Stimulated activated CD4-positive, alpha-beta T cell treated with anti-CD3 and anti-CD28 coated beads, TNF-alpha, amount 100 ng/mL, for 4 hours (primary cell): ENCODE data around the gene FXYD6.

Experiments
- DNase-seq, 3 experiments: peaks; one replicate each; pipeline ENCODE4 v3.0.0-alpha.2; 2020; ENCODE audit warnings: low read depth in 3 of 3

Gene FXYD6

DNA sequence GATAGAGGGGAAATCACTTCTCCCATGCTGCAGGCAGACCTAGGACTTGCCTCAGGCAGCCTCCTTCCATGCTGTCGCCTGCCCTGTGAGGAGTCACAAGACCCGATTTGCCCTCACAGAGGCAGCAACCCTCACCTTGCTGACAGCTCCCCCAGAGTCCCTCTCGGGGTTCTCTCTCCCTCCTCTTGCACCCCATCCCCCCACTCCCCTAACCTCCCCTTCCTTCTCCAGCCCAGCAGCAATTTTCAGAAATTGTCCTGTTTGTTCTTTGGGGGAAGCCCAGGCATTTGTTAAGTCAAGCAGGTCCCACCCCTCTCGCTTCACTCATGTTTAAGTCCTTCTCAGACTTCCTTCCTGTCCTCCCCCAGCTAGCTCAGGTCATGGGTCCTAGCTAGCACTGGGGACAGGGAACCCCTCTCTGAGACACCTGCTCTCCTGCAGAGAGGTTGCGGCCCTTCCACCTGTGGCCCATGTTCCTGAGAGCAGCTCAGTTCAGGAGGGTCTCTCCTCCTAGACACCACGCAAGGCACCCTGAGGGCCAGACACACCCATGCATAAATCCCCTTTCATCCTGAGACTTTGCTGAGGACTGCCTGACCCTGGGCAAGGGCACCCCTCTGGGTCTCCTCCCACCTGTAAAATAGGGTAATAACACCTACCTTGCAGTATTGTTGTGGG lies 45.6 kb downstream of the FXYD6 start:
- DNase-seq, result no peak

DNA sequence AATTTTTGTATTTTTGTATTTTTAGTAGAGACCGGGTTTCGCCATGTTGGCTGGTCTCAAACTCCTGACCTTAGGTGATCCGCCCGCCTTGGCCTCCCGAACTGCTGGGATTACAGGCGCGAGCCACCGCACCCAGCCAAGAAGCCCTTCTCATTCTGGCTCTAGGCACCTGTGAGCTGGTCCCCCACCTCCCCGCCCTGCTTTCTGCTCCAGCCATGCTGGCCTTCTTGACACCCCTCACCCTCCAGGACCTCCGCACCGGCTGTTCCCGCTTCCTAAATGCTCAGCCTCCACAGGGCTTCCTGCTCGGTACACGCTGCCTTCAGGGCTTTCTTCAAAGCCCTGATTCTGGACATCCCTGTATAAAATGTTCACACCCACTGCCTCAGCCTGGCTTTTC lies 46.4 kb downstream of the FXYD6 start:
- DNase-seq, result no peak

- no peak for DNase-seq
These were observed 47.1 kb downstream of the FXYD6 start for GRCh38 chr11:117829369-117829725.

DNA sequence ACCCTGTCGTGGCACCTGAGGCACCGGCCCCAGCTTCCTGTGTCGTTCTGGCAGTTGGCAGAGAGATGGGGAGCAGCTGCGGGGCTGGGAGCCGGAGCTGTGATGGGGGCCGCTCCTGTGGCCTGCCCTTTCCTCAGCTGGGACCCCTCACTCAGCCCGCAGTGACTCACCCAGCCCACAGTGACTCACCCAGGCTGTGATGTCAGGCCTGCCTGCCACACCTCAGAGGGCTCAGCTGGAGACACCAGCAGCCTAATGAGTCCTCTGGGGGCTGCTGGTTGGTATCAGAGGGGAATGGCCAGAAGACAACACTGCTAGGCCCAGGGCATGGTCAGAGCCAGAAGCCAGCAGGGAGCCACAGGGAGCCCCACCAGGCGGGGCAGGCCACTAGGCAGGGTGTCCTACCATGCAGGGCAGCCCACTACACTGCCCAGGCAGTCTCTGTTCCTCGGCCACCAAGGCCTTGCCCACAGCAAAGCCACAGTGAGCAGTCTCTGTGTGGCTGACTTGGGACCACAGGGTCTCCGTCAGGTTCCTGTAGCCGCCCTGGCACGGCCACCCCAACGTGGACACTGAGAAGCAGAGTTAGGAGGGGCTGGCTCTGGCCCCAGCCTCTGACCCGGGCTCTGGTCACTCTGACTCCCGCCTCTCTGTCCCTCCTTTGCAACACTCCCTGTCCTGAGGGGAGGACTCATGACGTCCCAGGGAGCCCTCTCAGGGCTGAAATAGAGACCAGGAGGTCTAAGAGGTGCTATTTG lies 47.7 kb downstream of the FXYD6 start:
- DNase-seq, result peak; percentile 50 to 89 (median 84)

DNA sequence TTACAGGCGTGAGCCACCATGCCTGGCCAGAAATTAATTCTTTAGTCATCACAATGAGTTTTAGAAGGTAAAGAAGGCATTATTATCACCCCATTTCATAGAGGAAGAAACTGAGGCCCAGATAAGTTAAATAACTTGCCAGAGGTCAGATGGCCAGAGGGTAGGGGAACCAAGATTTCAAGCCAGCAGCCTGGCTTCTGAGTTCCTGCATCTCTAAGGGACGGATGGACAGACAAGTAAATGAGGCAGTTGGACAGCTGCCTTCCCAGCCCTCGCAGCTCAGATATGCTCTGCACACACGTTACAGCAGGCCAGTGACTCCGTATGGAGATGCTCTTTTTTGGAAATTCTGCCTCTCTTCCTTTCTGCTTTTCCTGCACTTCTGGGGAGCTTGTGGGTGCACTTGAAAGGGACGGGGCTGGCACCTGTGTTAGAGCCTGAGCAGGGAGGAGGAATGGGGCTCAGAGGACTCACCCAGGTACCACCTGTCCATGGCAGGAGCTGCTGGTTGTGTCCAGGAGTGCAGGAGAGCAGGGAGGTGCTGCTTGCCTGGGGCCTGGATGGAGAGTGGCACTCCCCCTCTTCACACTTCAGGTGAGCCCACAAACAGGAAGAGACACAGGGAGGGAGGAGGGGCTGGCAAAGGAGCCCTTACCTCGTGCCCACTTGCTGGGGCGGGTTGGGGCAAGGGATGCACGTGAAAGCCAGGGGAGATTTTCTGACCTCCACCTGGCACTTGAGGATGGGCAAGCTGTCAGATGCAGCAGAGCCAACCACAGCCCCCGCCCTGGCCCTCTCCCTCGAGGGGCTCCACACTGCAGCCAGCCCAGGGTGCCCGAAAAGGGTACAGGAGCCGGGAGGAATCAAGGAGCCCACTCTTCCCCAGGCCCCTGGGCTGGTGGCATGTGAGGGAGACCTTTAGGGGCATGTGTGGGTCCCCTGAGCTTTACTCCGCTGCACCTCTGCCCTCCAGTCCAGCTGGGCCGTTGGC lies 48.6 kb downstream of the FXYD6 start:
- no peak for DNase-seq

DNA sequence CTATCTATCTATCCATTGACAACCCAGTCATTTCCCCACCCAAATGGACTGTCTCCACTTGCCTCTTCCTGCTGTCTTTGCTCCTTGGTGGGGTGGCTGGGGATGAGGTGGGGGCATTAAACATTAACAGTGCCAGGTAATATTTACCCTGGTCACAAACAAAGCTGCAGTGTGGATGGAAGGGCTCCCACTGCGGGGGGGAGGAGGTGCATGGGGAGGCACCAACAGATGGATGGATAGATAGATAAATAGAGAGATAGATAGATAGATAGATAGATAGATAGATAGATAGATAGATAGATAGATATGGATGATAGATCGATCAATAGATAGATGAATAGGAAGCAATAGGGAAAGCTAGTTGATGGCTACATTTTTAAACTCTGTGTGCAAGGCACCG lies 49.6 kb downstream of the FXYD6 start:
- DNase-seq, result no peak

DNA sequence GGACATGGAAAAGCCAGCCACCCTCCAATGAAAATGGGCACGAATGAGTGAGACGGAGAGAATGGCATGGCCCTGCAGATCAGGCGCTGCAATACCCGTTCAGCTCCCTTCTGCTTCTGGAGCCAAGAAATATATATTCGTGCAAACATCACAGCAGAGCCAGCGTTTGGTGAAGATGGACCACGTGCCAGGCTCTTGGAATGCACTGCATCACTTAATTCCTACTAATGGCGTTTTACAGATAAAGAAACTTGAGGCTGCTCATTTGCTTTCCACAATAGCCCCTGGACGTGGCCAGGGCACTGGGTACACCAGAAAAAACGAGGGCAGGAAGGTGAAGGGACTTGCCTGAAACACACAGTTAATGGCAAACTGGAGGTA lies 50.3 kb downstream of the FXYD6 start:
- DNase-seq, result no peak

DNA sequence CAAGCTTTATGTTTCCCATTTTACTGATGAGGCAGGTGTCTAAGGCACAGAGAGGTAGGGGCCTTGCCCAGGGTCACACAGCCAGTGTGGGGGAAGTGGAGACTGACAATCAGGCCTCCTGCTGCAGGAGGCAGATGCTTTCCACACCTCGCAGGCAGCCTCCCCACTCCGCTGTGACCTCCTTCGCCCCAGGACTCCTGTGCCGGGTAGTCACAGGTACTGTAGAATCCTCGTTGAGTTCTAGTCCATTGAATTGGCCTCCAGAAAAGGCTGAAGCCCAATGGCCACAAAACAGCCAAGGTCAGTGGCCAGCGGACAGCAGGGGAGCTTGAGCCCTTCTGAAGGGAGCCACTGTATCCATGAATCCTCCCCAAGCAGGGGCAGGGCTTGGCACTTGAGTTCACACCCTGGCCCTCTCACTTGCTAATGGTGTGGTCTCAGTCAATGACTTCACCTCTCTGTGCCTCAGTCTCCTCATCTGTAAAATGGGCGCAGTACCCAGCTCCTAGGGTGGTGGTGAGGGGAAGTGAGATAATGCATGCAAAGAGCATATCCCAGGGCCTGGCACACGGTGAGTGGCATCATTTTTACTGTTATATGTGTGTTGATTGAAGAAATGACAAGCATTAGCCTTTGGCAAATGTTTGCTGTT lies 50.8 kb downstream of the FXYD6 start:
- no peak for DNase-seq

DNA sequence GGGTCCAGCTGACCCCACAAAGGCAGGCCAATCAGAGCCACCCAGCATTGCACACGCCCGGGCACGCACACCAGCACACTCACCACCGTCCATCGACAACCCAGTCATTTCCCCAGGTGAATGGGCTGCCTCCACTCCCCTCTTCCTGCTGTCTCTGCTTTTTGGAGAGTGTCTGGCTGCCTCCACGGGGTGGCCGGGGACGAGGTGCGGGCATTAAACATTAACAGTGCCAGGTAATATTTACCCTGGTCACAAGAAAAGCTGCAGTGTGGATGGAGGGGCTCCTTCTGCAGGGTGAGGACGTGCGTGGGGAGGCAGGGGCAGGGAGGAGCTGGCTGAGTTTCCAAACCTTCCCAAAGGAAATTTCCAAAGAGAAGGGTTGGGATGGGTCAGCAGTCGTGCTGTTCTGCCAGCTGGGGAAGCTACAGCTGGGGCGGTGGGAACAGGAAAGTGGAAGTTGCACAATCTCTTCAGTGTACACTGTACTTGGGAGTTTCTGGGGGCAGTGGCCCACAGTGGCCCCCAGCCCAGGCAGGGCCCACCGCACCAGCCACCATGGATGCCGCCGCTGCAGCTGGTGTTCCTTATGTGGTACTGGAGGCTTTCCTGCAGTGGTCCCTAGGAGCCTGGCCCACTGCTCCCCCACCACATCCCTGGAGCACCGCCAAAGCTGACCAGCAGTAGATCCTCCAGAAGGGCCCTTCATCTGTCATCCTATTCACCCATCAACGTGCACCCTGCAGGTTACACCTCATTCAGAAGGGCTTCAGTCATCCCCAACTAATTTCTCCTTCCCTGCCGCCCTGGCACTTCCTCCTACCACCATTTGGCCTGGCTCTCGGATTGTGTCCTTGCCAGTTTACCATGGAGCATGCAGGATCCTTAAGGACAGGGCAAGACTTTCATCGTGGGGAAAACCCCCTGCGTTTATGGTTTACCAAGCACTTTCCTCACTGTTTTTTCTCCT lies 51.6 kb downstream of the FXYD6 start, which contains the start of gene FXYD2:
Gene FXYD2 (minus strand): TSS at position 174 of the 967 bp plus-strand sequence. CDS start 66 bp downstream, at position 108.
- no peak for DNase-seq

DNA sequence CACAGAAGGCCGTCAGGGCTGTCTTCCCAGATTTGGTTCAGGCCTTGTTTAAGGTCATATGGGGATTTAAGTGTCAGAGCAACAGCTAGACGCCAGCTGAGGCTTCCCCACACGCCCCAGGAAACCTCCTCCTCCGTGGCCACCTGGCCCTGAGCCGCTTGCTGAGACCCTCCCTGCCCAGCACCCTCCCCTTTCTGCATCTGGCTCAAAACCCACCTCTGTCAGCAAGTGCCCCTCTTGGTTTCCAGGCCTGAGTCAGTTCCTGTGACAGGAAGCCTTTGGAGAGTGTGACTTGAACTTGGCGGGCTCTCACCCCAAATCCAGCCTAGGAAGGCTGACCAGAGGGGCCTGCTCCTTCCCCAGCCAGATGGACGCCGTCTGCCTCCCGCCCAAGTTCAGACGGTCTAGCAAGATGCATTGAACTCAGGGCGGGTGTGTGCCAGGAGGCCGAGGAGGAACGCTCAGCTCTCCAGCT lies 52.5 kb downstream of the FXYD6 start:
- DNase-seq, result no peak

DNA sequence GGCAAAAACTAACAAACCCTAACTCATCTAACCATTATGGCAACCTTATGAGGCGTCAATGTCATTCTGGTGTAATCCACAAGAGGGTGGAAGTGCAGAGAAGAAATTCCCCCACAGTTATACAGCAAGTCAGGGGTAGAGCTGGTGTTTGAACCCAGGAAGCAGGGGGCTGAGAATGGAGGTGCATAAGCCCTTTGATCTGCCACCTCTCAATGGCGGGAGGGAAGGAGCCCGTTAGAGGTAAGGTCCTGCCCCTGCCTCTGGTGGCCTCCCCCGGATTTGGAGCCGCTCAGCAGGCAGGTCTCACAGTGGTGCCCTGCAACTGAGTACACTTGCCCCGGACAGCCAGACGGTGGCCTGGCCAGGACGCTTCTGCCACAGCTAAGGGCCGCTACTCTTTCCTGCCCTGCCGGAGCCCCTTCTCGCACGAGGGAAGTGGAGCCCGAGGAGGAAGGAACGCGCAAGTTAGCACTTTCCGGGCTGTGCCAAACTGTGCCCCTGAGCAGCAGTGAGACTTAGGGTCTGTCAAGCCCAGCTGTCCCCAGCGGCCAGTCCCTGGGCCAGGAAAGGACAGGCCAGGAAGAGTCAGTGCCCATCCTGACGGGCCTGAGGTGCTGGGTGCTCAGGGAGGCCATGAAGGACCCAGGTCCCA lies 53.0 kb downstream of the FXYD6 start:
- no peak for DNase-seq

GRCh38 chr11:117822074-117823033 lies 54.1 kb downstream of the FXYD6 start:
- DNase-seq, result no peak

- no peak for DNase-seq
These were observed 55.0 kb downstream of the FXYD6 start for GRCh38 chr11:117821431-117821830.

DNA sequence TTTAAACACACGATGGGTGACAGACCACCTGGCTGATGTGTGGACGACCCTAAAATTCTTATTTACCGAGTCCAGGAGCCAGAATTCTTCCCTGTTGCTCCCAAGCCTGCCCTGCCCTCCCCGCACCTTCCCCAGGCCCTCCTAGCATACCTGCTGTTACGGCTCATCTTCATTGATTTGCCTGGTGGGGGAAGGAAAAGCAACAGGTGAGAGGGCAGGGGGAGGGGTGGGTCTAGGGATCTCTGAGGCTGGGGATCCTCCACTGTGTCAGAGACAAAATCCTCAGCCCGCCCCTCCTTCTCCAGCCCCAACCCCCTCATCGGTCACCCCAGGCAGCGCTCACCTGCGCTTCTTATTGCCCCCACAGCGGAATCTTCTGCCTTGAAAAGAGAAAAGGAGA lies 55.9 kb downstream of the FXYD6 start:
- DNase-seq, result no peak

- no peak for DNase-seq
These were observed 56.4 kb downstream of the FXYD6 start for GRCh38 chr11:117820071-117820470.

DNA sequence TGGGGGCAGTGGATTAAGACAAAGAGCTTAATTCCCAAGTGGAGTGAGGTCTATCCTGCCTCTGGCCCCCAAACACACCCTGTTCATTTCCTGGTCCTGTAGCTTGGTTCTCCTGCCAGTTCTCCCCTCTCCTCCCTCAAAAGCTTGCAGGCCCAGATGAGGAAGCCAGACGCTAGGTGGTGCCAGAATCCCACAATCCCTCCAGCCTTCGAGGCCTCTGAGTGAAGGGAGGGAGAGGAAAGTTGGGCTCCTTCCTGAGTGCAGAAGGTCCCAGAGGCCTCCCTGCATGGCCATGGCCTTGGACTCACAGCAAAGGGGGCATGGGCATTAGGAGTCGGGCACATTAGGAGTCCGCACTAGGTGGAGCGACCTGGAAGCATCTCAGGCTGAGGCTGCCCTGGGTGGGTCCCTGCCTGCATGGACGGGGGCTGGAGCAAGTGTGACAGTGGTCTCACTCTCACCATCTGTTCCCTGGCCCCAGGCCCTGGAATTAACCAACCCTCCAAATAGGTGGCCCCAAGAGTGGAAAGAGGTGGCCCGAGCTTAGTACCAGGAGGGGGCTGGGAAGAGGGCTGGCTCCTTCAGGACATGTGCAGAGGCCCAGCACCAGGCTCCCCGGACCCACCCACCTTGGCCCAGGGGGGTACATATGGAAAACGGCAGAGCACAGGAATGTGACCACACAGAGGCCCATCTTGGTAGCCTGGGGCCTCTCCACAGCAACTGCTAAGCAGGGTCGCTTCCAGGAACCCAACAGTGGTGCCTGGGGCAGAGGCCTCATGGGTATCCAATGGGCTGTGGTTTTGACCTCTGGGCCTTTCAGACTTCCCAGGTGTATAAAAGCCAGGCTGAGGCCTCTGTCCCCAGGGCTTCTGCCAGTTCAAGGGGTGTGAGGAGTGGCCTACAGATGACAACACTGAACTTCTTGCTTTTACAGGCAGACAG lies 57.1 kb downstream of the FXYD6 start:
- no peak for DNase-seq

DNA sequence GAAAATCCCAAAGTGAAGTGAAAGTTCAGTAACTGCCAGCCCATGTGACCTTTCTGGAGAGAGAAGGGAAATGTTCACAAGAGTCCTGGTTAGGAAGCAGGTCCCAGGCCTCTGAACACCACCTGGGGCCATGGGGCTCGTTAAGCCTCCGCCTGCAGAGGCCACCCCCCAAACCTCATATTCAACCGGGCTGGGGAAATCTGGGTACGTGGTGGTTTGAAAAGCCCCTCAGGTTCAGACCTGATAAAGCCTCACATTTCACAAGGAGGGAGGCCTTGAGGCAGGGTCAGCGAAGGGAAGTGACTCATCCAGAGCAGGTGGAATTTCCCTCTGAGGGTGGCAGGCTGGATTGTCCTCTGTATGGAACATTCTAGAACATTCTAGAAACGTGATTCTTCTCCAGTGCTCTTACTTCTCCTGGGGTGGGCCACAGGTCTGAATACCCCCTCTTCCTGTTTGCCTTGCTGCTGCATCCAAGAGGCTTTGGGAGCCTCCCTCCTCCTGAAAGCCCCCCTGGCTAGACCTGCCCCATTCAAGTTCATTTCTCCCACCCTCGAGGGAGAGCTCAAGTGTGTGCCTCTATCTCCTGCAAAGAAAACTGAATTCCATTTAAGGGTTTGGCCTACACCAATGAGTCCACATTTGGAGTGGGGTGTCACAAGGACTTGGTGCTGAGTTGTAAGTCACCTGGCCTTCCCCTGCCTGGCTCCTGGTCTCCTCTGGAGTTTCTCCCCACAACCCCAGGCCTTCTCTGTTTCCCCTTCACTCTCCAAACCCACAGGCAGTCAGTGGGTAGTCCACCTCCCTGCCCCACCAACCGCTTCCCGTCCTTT lies 58.2 kb downstream of the FXYD6 start:
- DNase-seq, result no peak
